HG03565 (cell line): ENCODE results near the gene LCN15.
"Not testable (repeated sequence)": the region's sequence is repeated elsewhere in the genome, so short reads cannot be mapped to it uniquely, and the experiment has no call there.

Experiments used
- ATAC-seq: cut with Tn5 transposase; IDR thresholded peaks from one replicate; pipeline ENCODE4 v1.9.1; 2021; ENCODE audit warnings: mild to moderate bottlenecking, moderate library complexity; ENCODE audit not compliant: unreplicated experiment

Gene LCN15

DNA sequence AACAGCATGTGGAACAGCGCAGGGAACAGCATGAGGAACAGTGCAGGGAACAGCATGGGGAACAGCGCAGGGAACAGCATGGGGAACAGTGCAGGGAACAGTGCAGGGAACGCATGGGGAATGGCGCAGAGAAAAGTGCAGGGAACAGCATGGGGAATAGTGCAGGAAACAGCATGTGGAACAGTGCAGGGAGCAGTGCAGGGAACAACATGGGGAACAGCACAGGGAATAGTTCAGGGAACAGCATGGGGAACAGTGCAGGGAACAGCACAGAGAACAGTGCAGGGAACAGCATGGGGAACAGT, 8.2 kb downstream of the LCN15 start:
- no peak for ATAC-seq

- not testable (repeated sequence) for ATAC-seq
Observed at GRCh38 chr9:136755302-136756133, 8.8 kb downstream of the LCN15 start.

DNA sequence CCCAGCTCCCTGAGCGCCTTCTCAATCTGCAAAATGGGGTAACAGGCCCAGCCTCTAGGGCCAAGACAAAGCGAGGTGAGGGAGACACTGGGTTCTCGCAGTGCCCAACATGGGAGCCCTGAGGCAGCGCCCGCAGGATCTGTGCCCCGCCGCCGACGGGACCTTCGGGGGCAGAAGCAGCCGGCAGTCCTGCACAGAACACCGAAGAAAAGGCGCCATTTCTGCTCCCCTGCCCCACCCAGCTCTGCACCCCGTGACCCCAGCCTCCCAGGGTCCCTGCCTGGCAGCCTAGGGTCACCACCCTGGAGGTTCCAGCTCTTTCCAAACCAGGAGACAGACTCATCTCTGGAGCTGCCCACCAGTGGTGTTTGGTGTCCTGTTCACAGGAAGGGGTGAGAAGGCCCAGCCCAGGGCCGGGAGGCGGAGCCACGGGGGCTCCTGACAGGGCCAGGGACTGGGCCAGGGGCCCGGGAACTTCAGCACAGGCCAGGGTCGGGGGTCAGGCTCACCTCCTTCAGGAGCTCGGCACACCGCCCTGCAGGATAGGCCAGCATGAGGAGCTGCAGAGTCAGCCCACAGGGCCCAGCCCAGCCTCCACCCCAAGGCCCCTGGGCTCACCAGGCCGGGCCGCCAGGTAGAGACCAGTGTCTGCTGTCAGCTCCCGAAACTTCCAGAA, 9.6 kb downstream of the LCN15 start:
- no peak for ATAC-seq

DNA sequence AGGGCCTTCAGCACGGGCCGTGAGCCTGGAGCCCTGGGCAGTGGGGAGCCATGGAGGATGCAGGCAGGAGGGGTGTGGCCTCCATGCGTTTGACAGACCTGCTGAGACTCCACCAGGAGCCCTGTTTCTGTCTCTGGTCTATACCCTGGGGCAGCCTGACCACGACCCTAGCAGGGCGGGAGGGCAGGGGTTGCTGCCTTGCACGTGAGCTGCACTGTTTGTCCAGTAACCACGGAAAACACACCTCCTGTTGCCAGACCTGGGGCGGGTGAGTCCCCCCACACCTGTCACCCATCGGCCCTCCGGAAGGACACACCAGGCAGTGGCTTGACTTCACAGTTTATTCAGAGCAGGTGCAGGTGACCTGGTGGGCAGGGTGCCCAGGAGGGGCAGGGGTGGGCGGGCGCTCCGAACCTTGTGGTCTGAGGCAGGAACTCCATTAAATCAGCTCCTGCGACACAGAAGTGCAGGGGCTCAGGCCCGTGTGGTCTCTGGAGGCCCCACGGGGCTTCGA, 10.2 kb downstream of the LCN15 start:
- ATAC-seq: no peak

GRCh38 chr9:136753371-136754058, 10.8 kb downstream of the LCN15 start:
- no peak for ATAC-seq

DNA sequence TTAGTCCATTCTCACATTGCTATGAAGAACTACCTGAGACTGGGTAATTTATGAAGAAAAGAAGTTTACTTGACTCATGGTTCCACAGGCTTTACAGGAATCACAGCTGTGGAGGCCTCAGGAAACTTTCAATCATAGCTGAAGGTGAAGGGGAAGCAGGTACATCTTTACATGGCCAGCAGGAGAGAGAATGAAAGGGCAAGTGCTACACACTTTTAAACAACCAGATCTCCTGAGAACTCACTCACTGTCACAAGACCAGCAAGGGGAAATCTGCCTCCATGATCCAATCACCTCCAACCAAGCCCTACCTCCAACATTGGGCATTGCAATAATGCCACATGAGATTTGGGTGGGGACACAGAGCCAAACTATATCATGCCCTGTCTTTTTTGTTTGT, 12.5 kb downstream of the LCN15 start:
- ATAC-seq: no peak

DNA sequence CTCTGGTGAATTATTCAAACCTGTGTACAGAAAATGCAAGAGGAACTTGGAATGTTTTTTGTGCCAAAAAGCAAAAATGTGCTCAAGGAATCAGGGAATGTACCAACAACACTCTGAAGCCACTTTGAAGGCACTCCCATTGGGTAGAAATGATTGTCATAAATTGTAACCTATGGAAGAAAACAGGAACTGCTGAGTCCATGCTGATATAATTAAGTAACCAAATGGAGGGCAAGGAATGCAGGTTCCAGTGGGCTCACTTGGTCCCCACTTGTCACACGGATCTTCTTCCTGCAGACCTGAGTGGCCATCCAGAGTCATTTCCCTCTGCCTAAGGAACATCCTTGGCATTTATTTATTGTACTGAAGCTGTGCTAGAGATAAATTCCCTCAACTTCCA, 13.1 kb downstream of the LCN15 start:
- ATAC-seq: no peak

DNA sequence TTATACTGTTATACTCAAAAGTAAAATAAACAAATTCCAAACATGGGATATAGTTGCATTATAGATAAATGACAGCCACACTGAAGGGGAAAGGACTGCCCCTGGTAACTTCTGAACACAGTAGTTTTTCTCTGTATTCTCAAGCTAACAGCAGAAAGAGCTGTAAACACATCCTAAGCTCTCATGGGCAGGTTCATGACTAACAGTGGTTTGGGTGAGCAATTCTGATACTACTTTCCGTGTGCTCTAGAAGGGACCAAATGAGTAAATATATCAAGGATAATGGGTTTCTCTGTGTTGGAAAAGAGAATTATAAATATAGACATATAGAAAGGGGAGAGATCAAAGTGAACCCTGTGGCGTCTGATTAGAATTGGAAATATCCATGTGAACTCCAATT, 13.8 kb downstream of the LCN15 start:
- ATAC-seq: no peak

- no peak for ATAC-seq
Observed at GRCh38 chr9:136748666-136749611, 15.4 kb downstream of the LCN15 start.

GRCh38 chr9:136748201-136748600, 16.1 kb downstream of the LCN15 start, which contains the start of gene LCN6:
TSS of gene LCN6 (minus strand) at chr9:136748525. CDS start at chr9:136748483, 42 bp downstream.
- no peak for ATAC-seq

- no peak for ATAC-seq
Observed at GRCh38 chr9:136747161-136748060, 16.9 kb downstream of the LCN15 start.

DNA sequence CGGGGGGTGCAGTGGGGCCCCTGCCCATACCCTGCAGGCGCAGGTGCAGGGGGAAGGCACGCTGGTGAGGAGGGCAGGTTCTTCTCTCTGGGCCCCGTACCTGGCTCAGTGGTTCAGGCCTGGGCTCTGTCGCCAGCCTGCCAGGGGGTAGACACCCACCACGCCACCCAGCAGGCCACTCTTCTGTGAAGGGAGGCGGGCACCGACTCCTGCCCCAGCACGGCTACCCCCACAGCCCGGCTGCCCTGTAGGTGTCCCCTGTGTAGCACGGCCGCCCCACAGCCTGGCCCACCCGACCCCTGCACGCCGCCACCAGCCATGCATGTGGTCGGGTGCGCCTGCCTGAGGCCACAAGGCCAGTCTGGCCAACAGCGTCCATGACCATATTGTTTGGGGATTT, 17.7 kb downstream of the LCN15 start:
- no peak for ATAC-seq

- no peak for ATAC-seq
Observed at GRCh38 chr9:136746155-136746490, 18.2 kb downstream of the LCN15 start.

GRCh38 chr9:136745389-136746154, 18.7 kb downstream of the LCN15 start:
- ATAC-seq: no peak

- no peak for ATAC-seq
Observed at GRCh38 chr9:136744773-136745172, 19.5 kb downstream of the LCN15 start.

DNA sequence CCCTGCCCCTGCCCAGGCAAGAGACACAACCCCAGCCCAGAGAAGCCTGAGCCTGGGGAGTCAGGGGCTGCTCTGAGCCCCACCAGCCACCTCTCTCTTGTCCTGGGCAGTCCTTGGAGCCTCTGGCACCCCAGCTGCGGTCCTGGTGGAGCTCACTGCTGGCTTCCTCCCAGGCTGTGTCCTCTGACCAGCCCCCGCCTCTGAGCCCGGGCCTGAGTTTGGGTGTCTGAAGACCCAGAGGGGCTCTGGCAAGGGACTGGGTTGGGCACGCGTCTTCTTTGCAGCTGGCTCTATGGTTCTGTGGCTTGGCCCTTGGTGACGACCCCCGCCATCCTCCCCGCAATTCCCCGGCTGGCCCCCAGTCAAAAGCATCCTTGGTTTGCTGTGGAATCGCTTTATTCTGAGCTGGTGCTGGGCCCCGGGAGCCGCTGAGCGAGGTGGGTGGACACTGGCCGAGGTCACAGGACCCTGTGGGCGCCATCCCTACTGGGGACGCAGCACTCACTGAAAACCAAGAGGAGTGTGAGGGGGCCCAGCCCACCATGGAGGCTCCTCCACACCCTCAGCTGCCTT, 20.6 kb downstream of the LCN15 start:
- ATAC-seq: no peak

DNA sequence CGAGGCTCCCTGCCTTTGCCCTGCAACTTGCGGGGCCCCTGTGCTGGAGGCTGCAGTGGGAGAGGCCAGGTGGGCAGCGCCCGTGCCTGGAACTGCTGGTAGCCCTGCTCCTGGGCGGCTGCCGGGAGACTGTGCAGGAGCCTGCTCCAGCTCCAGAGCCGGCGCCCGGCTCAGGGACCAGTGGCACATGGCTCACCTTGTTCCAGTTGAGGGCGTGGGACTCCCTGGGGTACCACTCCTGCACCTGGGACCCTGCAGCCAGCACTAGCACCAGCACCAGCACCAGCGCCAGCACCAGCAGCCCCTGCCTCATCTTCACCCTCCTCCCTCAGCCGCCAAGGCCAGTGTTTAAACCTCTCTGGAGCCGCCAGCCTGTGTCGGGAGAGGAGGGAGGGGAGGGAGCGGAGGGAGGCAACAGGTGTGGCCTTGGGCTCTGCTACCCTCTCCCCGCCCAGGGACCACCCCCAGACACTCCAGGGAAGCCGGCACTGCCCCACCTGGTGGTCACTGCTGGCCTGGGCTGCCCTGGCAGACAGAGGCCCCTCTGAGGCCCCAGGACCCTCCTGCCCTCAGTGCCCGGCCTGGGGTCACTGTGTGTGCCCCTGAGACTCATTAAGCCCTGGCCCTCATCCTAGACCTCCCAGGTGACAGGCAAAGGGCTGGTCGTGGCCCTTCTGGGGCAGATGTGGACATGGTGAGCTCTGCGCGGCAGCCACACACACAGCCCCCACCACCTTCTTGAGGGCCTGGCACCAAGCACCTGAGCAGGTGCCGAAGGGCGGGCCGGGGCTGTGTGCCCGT, 21.5 kb downstream of the LCN15 start, which contains the start of gene LCN10:
Gene LCN10, minus strand, starts transcription at position 350 of the 801 bp plus-strand sequence. Its CDS starts 37 bp downstream, at position 313.
- ATAC-seq: no peak
